ENCODE measurements around the gene TCP1. TPM values are rescaled to one million over a fixed set of nuclear protein-coding genes. Genes with fewer than 3 reads are reported as not detected.

The TCP1 gene
- total and polyA plus RNA-seq, 2 of the 8 experiments (the other 6 are each of a cell fraction or from before 2014, with no cell fraction given) = 117 to 348 TPM

DNA sequence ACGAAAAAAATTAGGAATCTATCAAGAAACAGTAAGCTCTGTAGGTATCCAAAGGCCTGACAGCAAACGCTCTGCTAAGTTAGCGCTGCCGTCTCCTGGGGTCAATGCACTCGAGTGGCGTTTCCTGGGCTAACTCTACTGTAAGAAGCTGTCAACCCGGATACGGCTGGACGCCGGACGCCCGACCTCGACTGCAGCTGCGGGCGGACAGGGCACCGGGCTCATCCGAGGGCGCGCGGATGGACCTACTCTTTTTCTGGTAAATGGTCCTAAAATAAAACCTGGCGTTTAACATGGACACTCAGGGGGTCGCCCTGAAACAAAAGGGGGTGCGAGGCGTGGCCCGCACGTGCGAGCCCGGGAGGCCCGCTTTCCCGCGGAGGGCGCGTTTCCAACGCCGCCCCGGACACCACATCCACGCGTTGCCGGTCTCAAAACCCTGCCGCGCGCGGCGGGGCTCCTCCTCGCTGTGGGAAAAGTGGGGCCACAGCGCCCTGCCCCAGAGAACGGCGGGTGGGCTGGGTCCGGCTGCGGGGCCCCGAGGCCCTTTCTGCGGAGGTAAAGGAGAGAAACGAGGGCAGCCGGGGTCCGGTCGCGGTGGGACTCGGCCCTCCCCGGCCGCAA, 537 bp downstream of the TCP1 start:
- CTCF ChIA-PET (ENCODE audit: partially characterized antibody) = interaction anchor here (0.7 to 1.2 kb wide), 3 partner anchors 19 to 97 kb away, joined by 3 to 5 read pairs (median 4); no protein-coding TSS in a partner anchor

More for the DNA sequence above, 537 bp downstream of the TCP1 start:
- Histone ChIP-seq H3K36me3 (ENCODE audit: control insufficient read depth in 2 of 4, insufficient read depth in 4 of 4, low read length in 3 of 4) (peaks cover 6 to 67% (median 32%) of the 10 kb centered on the region in 4 experiments; a peak in 7 of 8 replicates), H3K18ac (ENCODE audit: extremely low read depth, low read length) (peak overlapping the region; percentile 63), H3K4me1 (replicated peaks in 1 of 4; ENCODE audit: control insufficient read depth in 3 of 4, insufficient read depth in 4 of 4, low read length in 3 of 4) (peaks cover 0 to 12% (median 7%) of the 10 kb centered on the region in 4 experiments; a peak in 4 of 7 replicates), H3K27me3 (replicated peaks in 1 of 4; ENCODE audit: control insufficient read depth in 3 of 4, extremely low read depth in 1 of 4, insufficient read depth in 3 of 4, low read length in 3 of 4) (no peaks in the 10 kb centered on the region), H3K4ac (replicated peaks; ENCODE audit: insufficient read length, low read depth, low read length) (peak overlapping the region; percentile 76), H3K14ac (ENCODE audit: insufficient read length) (no peak overlapping the region), H3K56ac (replicated peaks; ENCODE audit: insufficient read length, low read depth, low read length) (no peak overlapping the region), H4K91ac (replicated peaks; ENCODE audit: insufficient read length, low read length) (peak overlapping the region; percentile 95), H3K23me2 (ENCODE audit: low read depth, low read length) (peaks cover 7% of the 10 kb centered on the region), H3K79me1 (ENCODE audit: low read depth, low read length) (no peaks in the 10 kb centered on the region; the same call in 1 of the 2 replicates), H2AFZ (ENCODE audit: low read length) (no peak overlapping the region), H3K27ac (ENCODE audit: low read depth, low read length) (peak overlapping the region; percentile 91), H2BK15ac (ENCODE audit: low read length) (no peak overlapping the region), H4K5ac (ENCODE audit: insufficient read length, low read depth, low read length) (peak overlapping the region; percentile 81), H2BK12ac (ENCODE audit: low read depth, low read length) (no peak overlapping the region), H4K8ac (ENCODE audit: extremely low read depth, insufficient read depth, low read length) (peak overlapping the region; percentile 98), H4K20me1 (replicated peaks in 1 of 2; ENCODE audit: control insufficient read depth in 1 of 2, insufficient read depth in 2 of 2, low read length in 2 of 2) (peaks cover 4 to 9% of the 10 kb centered on the region in 2 experiments), H3K23ac (ENCODE audit: insufficient read length) (no peak overlapping the region), H2BK120ac (replicated peaks; ENCODE audit: low read depth, low read length) (no peak overlapping the region), H2BK5ac (ENCODE audit: low read depth, low read length) (peak overlapping the region; percentile 98), H3K4me3 (ENCODE audit: extremely low read depth in 1 of 4, insufficient read depth in 2 of 4, low read depth in 3 of 4, low read length in 4 of 4) (peak overlapping the region; percentile 78 to 94 (median 90)), H3K9me3 (ENCODE audit: insufficient read depth in 2 of 2, low read depth in 1 of 2, low read length in 1 of 2) (no peaks in the 10 kb centered on the region), H3K9ac (replicated peaks in 1 of 4; ENCODE audit: extremely low read depth in 1 of 4, low read depth in 3 of 4, low read length in 3 of 4) (peak overlapping the region; percentile 91 to 97 (median 96)), H2AK5ac (ENCODE audit: low read depth, low read length) (no peak overlapping the region; the same call in 1 of the 2 replicates), H3K79me2 (ENCODE audit: control insufficient read depth in 1 of 2, insufficient read depth in 2 of 2, low read length in 2 of 2) (peaks cover 20 to 83% of the 10 kb centered on the region in 2 experiments), H2BK20ac (ENCODE audit: low read length) (no peak overlapping the region), H3K4me2 (ENCODE audit: insufficient read depth in 1 of 2, low read depth in 2 of 2, low read length in 2 of 2) (peak overlapping the region; percentile 71 to 99)
- 2% methylated on average over 41 of the region's 60 CpGs; no CpG with 5 or more reads in 1 of the 2 experiments for WGBS, 2 experiments (ENCODE audit: extremely low coverage in 1 of 2, insufficient coverage in 1 of 2, insufficient read length in 1 of 2, insufficient replicate concordance in 2 of 2, low coverage in 1 of 2, low lambda C conversion rate in 2 of 2, missing lambda C conversion rate in 1 of 2)
- DNase-seq (ENCODE audit: low read depth in 1 of 2, low spot score in 2 of 2) = no peak
- FAIRE-seq = no peak
- POLR2A ChIA-PET (ENCODE audit: partially characterized antibody) = interaction anchor here (0.9 to 5.3 kb wide), 13 partner anchors 9 to 110 kb away, joined by 3 to 80 read pairs (median 7); partner anchors contain the start of genes ACAT2, PNLDC1 and WTAP
- peak; percentile 40 to 73; a peak in 3 of 4 replicates for TF ChIP-seq SIN3A (conservative IDR thresholded peaks at IDR 0.05 in 1 of 2, IDR thresholded peaks at IDR 0.05 in 1 of 2; ENCODE audit: low read depth in 1 of 2, low read length in 2 of 2)
- no peak for TF ChIP-seq RFX5 (IDR thresholded peaks at IDR 0.05; ENCODE audit: borderline replicate concordance, low read depth, low read length)
- no peak for TF ChIP-seq SAP30 (IDR thresholded peaks at IDR 0.05; ENCODE audit: insufficient read depth, insufficient replicate concordance, low read length)
- no peak for TF ChIP-seq BCL11A (IDR thresholded peaks at IDR 0.05; ENCODE audit: low read depth in 2 of 2, low read length in 2 of 2)
- no peak for TF ChIP-seq FOSL1 (IDR thresholded peaks at IDR 0.05; ENCODE audit: insufficient read depth, low read depth, low read length)
- TF ChIP-seq TCF12 (IDR thresholded peaks at IDR 0.05; ENCODE audit: low read depth, low read length) = no peak
- TF ChIP-seq KDM5A (IDR thresholded peaks at IDR 0.05; ENCODE audit: low read length) = 0 out of 2 replicates have a peak, but pooled peaks have one; percentile 17
- TF ChIP-seq KDM4A (IDR thresholded peaks at IDR 0.05; ENCODE audit: low read depth, low read length, severe bottlenecking) = peak; percentile 20
- TF ChIP-seq SUZ12 (IDR thresholded peaks at IDR 0.05; ENCODE audit: low read length) = no peak
- TF ChIP-seq TBP (IDR thresholded peaks at IDR 0.05; ENCODE audit: low read depth, low read length) = no peak
- TF ChIP-seq, protein P1, sequence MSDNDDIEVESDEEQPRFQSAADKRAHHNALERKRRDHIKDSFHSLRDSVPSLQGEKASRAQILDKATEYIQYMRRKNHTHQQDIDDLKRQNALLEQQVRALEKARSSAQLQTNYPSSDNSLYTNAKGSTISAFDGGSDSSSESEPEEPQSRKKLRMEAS (IDR thresholded peaks at IDR 0.05) = peak; percentile 47
